DMS79 (cell line): Measurements from ENCODE around the gene DUX4.
"Not testable (repeated sequence)": the region's sequence is repeated elsewhere in the genome, so short reads cannot be mapped to it uniquely, and the experiment has no call there.

Source experiments
- DNase-seq: peaks from one replicate; lab custom pipeline; 2025; lab: John Stamatoyannopoulos, UW

DUX4 gene

GRCh38 chr4:190173428-190173827 is at the start of gene DUX4:
Gene DUX4, plus strand, starts transcription at chr4:190173774. Its CDS starts 0 bp downstream, at chr4:190173774.
- not testable (repeated sequence) for DNase-seq

- not testable (repeated sequence) for DNase-seq
Measured at GRCh38 chr4:190175436-190175835, 1.9 kb downstream of the DUX4 start.

- DNase-seq: not testable (repeated sequence)
Measured at GRCh38 chr4:190177727-190178605, 4.4 kb downstream of the DUX4 start.

- not testable (repeated sequence) for DNase-seq
Measured at GRCh38 chr4:190178606-190178990, 5.0 kb downstream of the DUX4 start.

- not testable (repeated sequence) for DNase-seq
Measured at GRCh38 chr4:190179030-190179739, 5.6 kb downstream of the DUX4 start.

- not testable (repeated sequence) for DNase-seq
Measured at GRCh38 chr4:190179740-190180094, 6.1 kb downstream of the DUX4 start.

- not testable (repeated sequence) for DNase-seq
Measured at GRCh38 chr4:190180947-190181346, 7.4 kb downstream of the DUX4 start.

- not testable (repeated sequence) for DNase-seq
Measured at GRCh38 chr4:190181481-190182100, 8.0 kb downstream of the DUX4 start.

- not testable (repeated sequence) for DNase-seq
Measured at GRCh38 chr4:190203510-190203909, 29.9 kb downstream of the DUX4 start.
